HCT116 (cell line): Measurements from ENCODE around the gene CPLANE2. TPM values are rescaled to one million over a fixed set of nuclear protein-coding genes. Genes with fewer than 3 reads are reported as not detected.

ENCODE experiments used
- ATAC-seq: fragments of 200-7000 bp; cut with Tn5 transposase; 2 replicates; pipeline ENCODE4 v1.9.1; 2020; ENCODE audit warnings: mild to moderate bottlenecking, moderate library complexity
- BruUV-seq: library from RNA; stranded (reverse); fragments of 400-500 nt; replicated peaks from 2 replicates; lab custom pipeline; 2021; lab: Mats Ljungman, UMichigan
- CTCF ChIA-PET: fragments of 300-600 bp; sonication (Branson Sonifier 250); formaldehyde crosslinking; loops from one replicate; lab custom pipeline; 2021; ENCODE audit warnings: antibody characterized with exemption; lab: Charles Lee
- POLR2A ChIA-PET: fragments of 300-600, 350-600 bp; sonication (Branson Sonifier 250); formaldehyde crosslinking; loops from one replicate; lab custom pipeline; 2021; ENCODE audit warnings: antibody characterized with exemption; lab: Charles Lee
- RAD21 ChIA-PET, 2 experiments: fragments of 300-600 bp; sonication (Branson Sonifier 250); formaldehyde crosslinking; loops; one replicate each; lab custom pipeline; 2023; ENCODE audit warnings: low total read pairs in 2 of 2; ENCODE audit not compliant: uncharacterized antibody in 2 of 2, unreplicated experiment in 2 of 2, low non-redundant PET in 1 of 2; lab: Charles Lee
- DNase-seq: peaks from one replicate; pipeline ENCODE4 v3.0.0-alpha.2; 2010; ENCODE audit warnings: low read depth, low spot score
- H2AFZ ChIP-seq: fragments of 200-600 bp; shearing (Covaris generic), sonication (generic); 2 replicates; pipeline ENCODE4 v1.6.1; 2017; ENCODE audit warnings: low read depth, mixed run types, mixed read lengths, antibody characterized with exemption, low read length; ENCODE audit not compliant: poor library complexity, severe bottlenecking
- H3K27ac ChIP-seq: 2 replicates; pipeline ENCODE4 v1.5.1; 2012; ENCODE audit warnings: low read depth, low read length
- H3K27me3 ChIP-seq: fragments of 200-600 bp; sonication (generic); 2 replicates; pipeline ENCODE4 v1.6.1; 2016; ENCODE audit warnings: mixed run types, low read length, mixed read lengths; ENCODE audit not compliant: insufficient read depth
- H3K36me3 ChIP-seq, 2 experiments: fragments of 200-500 bp in 1 of 2; fragments of 200-600 bp in 1 of 2; sonication (Bioruptor generic) in 1 of 2; sonication (generic) in 1 of 2; 2 replicates each; pipeline versions ENCODE4 v1.5.1 to v1.6.1; 2014 to 2016; ENCODE audit warnings: low read length in 2 of 2, inconsistent platforms in 1 of 2, mixed read lengths in 1 of 2, mixed run types in 1 of 2; ENCODE audit not compliant: insufficient read depth in 2 of 2, control insufficient read depth in 1 of 2
- H3K4me1 ChIP-seq, 2 experiments: fragments of 200-600 bp in 1 of 2; sonication (generic) in 1 of 2; 2 replicates each; pipeline versions ENCODE4 v1.5.1 to v1.6.1; 2012 to 2017; ENCODE audit warnings: low read length in 2 of 2, inconsistent platforms in 1 of 2, mild to moderate bottlenecking in 1 of 2, mixed read lengths in 1 of 2, mixed run types in 1 of 2, moderate library complexity in 1 of 2; ENCODE audit not compliant: insufficient read depth in 2 of 2, control insufficient read depth in 1 of 2
- H3K4me2 ChIP-seq: fragments of 200-600 bp; sonication (generic); 2 replicates; pipeline ENCODE4 v1.6.1; 2017; ENCODE audit warnings: mixed run types, low read length, mixed read lengths
- H3K4me3 ChIP-seq, 2 experiments: fragments of 200-600 bp in 1 of 2; sonication (generic) in 1 of 2; replicated peaks in 1 of 2; 2 replicates each; pipeline ENCODE4 v1.5.1; 2011 to 2016; ENCODE audit warnings: low read length in 2 of 2, control low read depth in 1 of 2, low read depth in 1 of 2, mild to moderate bottlenecking in 1 of 2, mixed read lengths in 1 of 2, mixed run types in 1 of 2
- H3K79me2 ChIP-seq: fragments of 200-600 bp; sonication (generic); 2 replicates; pipeline ENCODE4 v1.6.1; 2017; ENCODE audit warnings: mild to moderate bottlenecking, mixed run types, low read length, moderate library complexity, mixed read lengths; ENCODE audit not compliant: insufficient read depth
- H3K9ac ChIP-seq: fragments of 200-600 bp; sonication (generic); 2 replicates; pipeline ENCODE4 v1.6.1; 2016; ENCODE audit warnings: low read length, mixed read lengths
- H3K9me2 ChIP-seq: fragments of 200-600 bp; sonication (generic), shearing (Covaris generic); 2 replicates; pipeline ENCODE4 v1.6.1; 2017; ENCODE audit warnings: mixed run types, mild to moderate bottlenecking, moderate library complexity; ENCODE audit not compliant: insufficient read depth
- H3K9me3 ChIP-seq, 2 experiments: fragments of 200-500 bp in 1 of 2; fragments of 200-600 bp in 1 of 2; sonication (Bioruptor generic) in 1 of 2; sonication (generic) in 1 of 2; 2 replicates each; pipeline ENCODE4 v1.6.1; 2014 to 2017; ENCODE audit warnings: low read length in 2 of 2, mixed read lengths in 2 of 2, inconsistent platforms in 1 of 2, low read depth in 1 of 2, mild to moderate bottlenecking in 1 of 2, mixed run types in 1 of 2, moderate library complexity in 1 of 2; ENCODE audit not compliant: control insufficient read depth in 1 of 2, insufficient read depth in 1 of 2
- H4K20me1 ChIP-seq: fragments of 200-600 bp; sonication (generic), shearing (Covaris generic); 2 replicates; pipeline ENCODE4 v1.6.1; 2017; ENCODE audit warnings: mixed run types, mild to moderate bottlenecking, moderate library complexity; ENCODE audit not compliant: insufficient read depth
- CBX3 ChIP-seq: IDR thresholded peaks from 2 replicates; pipeline ENCODE4 v1.6.1; 2012; ENCODE audit warnings: low read depth
- CEBPB ChIP-seq: IDR thresholded peaks from 2 replicates; pipeline ENCODE4 v1.6.1; 2012; ENCODE audit warnings: low read depth
- EGR1 ChIP-seq: IDR thresholded peaks from 2 replicates; pipeline ENCODE4 v1.6.1; 2012; ENCODE audit warnings: low read depth
- ELF1 ChIP-seq: IDR thresholded peaks from 2 replicates; pipeline ENCODE4 v1.6.1; 2012; ENCODE audit warnings: low read depth, borderline replicate concordance
- EZH2 ChIP-seq: fragments of 200-600 bp; sonication (generic); IDR thresholded peaks from 2 replicates; pipeline ENCODE4 v1.6.1; 2017; ENCODE audit warnings: antibody characterized with exemption, mixed run types
- EZH2phosphoT487 ChIP-seq: fragments of 200-600 bp; IDR thresholded peaks from 2 replicates; pipeline ENCODE4 v1.6.1; 2018; ENCODE audit warnings: antibody characterized with exemption, borderline replicate concordance
- FOSL1 ChIP-seq: IDR thresholded peaks from 2 replicates; pipeline ENCODE4 v1.6.1; 2012; ENCODE audit warnings: low read depth
- JUND ChIP-seq: IDR thresholded peaks from 2 replicates; pipeline ENCODE4 v1.6.1; 2012
- POLR2A ChIP-seq: IDR thresholded peaks from 2 replicates; pipeline ENCODE4 v1.7.0; 2011; ENCODE audit warnings: borderline replicate concordance; ENCODE audit not compliant: insufficient read depth, insufficient read length; ENCODE audit errors: extremely low read depth
- RAD21 ChIP-seq: IDR thresholded peaks from 2 replicates; pipeline ENCODE4 v1.6.1; 2012; ENCODE audit warnings: low read depth, mild to moderate bottlenecking
- SIN3A ChIP-seq: IDR thresholded peaks from 2 replicates; pipeline ENCODE4 v1.6.1; 2012; ENCODE audit warnings: low read depth
- SRF ChIP-seq: IDR thresholded peaks from 2 replicates; pipeline ENCODE4 v1.6.1; 2012; ENCODE audit warnings: low read depth
- TCF7L2 ChIP-seq: IDR thresholded peaks from 2 replicates; pipeline ENCODE4 v1.7.0; 2011; ENCODE audit warnings: borderline replicate concordance, inconsistent platforms; ENCODE audit not compliant: insufficient read depth, insufficient read length; ENCODE audit errors: extremely low read depth
- ZFX ChIP-seq: fragments of 450-650 bp; IDR thresholded peaks from 2 replicates; pipeline ENCODE4 v1.6.1; 2017
- ZNF274 ChIP-seq: fragments of 200-500 bp; sonication (Bioruptor generic); IDR thresholded peaks from 2 replicates; pipeline ENCODE4 v1.6.1; 2014; ENCODE audit warnings: mild to moderate bottlenecking, low read depth, low read length, inconsistent platforms
- intact Hi-C: fragments of 100-400 bp; cut with micrococcal nuclease; formaldehyde crosslinking; loops from 2 replicates; pipeline ENCODE4 v1.10.0; 2022
- total RNA-seq: library from RNA; stranded (reverse); gene quantifications from one replicate; pipeline ENCODE4 v1.2.1, GENCODE V29; 2021; ENCODE audit not compliant: unreplicated experiment
- TF ChIP-seq, protein P1 (sequence below), 3 experiments: fragments of 200-600 bp in 1 of 3; sonication (generic) in 1 of 3; IDR thresholded peaks in 2 of 3; conservative IDR thresholded peaks in 1 of 3; 2 replicates each; pipeline ENCODE4 v1.5.1; 2012 to 2017; ENCODE audit warnings: low read depth in 2 of 3, low read length in 2 of 3, antibody characterized with exemption in 1 of 3, borderline replicate concordance in 1 of 3, control low read depth in 1 of 3, mild to moderate bottlenecking in 1 of 3, mixed read lengths in 1 of 3, mixed run types in 1 of 3, moderate library complexity in 1 of 3; ENCODE audit not compliant: insufficient read depth in 1 of 3
- TF ChIP-seq, protein P2 (sequence below): IDR thresholded peaks from 2 replicates; pipeline ENCODE4 v1.6.1; 2012; ENCODE audit warnings: low read depth
- TF ChIP-seq, protein P3 (sequence below): IDR thresholded peaks from 2 replicates; pipeline ENCODE4 v1.6.1; 2011; ENCODE audit warnings: mild to moderate bottlenecking, low read length, moderate library complexity; ENCODE audit not compliant: insufficient replicate concordance; ENCODE audit errors: extremely low read depth

The CPLANE2 gene
- total RNA-seq, 1 experiment from 2014 or later: 8.1 TPM

GRCh38 chr1:16207318-16208269 lies 29.4 kb downstream of the CPLANE2 start:
- H2AFZ ChIP-seq: peak overlapping the region; percentile 9
- DNase-seq (no peak), ATAC-seq (peak; percentile 53)
- H4K20me1 ChIP-seq: no peaks in the 10 kb centered on the region
- POLR2A ChIA-PET: interaction anchor here (0.6 to 3.4 kb wide), 12 partner anchors 9 to 700 kb away, joined by 3 to 34 read pairs (median 4); partner anchors contain the start of genes EPHA2 and FBXO42
- RAD21 ChIA-PET: interaction anchor here (0.7 to 1.1 kb wide), 4 partner anchors 9 to 125 kb away, joined by 3 to 5 read pairs (median 4); partner anchors contain the start of gene CPLANE2 (in 1 of the 2)
- peaks cover 32 to 62% of the 10 kb centered on the region in 2 experiments for H3K4me1 ChIP-seq
- H3K4me2 ChIP-seq: peak overlapping the region; percentile 95
- peak overlapping the region; percentile 91 for H3K27ac ChIP-seq
- H3K9me2 ChIP-seq: no peaks in the 10 kb centered on the region
- TSS peak; percentile 80 for BruUV-seq
- no peaks in the 10 kb centered on the region for H3K27me3 ChIP-seq
- peaks cover 9% of the 10 kb centered on the region; the same call in 1 of the 2 replicates for H3K79me2 ChIP-seq
- H3K36me3 ChIP-seq: peaks cover 6 to 22% of the 10 kb centered on the region in 2 experiments; a peak in 1 of 4 replicates
- H3K9me3 ChIP-seq: no peaks in the 10 kb centered on the region
- CTCF ChIA-PET: interaction anchor here (0.6 to 1.6 kb wide), 6 partner anchors 10 to 156 kb away, joined by 3 to 6 read pairs (median 4); no protein-coding TSS in a partner anchor
- intact Hi-C loops: loop anchor here (2.0 kb wide), 1 partner anchor 29 kb away; the partner anchor contains the start of gene CPLANE2
- H3K9ac ChIP-seq: peak overlapping the region; percentile 90
- H3K4me3 ChIP-seq: peak overlapping the region; percentile 88 to 93
- no peak for TF ChIP-seq JUND
- TF ChIP-seq FOSL1: no peak
- TF ChIP-seq SRF: no peak
- TF ChIP-seq RAD21: no peak
- no peak for TF ChIP-seq EGR1
- TF ChIP-seq EZH2: no peak
- peak; percentile 67 for TF ChIP-seq ZFX
- TF ChIP-seq, protein P1, sequence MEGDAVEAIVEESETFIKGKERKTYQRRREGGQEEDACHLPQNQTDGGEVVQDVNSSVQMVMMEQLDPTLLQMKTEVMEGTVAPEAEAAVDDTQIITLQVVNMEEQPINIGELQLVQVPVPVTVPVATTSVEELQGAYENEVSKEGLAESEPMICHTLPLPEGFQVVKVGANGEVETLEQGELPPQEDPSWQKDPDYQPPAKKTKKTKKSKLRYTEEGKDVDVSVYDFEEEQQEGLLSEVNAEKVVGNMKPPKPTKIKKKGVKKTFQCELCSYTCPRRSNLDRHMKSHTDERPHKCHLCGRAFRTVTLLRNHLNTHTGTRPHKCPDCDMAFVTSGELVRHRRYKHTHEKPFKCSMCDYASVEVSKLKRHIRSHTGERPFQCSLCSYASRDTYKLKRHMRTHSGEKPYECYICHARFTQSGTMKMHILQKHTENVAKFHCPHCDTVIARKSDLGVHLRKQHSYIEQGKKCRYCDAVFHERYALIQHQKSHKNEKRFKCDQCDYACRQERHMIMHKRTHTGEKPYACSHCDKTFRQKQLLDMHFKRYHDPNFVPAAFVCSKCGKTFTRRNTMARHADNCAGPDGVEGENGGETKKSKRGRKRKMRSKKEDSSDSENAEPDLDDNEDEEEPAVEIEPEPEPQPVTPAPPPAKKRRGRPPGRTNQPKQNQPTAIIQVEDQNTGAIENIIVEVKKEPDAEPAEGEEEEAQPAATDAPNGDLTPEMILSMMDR (IDR thresholded peaks at IDR 0.05 in 2 of 3, conservative IDR thresholded peaks at IDR 0.05 in 1 of 3; ENCODE audit: borderline replicate concordance in 1 of 3, insufficient read depth in 1 of 3, low read depth in 2 of 3, low read length in 2 of 3): no peak
- TF ChIP-seq, protein P2, sequence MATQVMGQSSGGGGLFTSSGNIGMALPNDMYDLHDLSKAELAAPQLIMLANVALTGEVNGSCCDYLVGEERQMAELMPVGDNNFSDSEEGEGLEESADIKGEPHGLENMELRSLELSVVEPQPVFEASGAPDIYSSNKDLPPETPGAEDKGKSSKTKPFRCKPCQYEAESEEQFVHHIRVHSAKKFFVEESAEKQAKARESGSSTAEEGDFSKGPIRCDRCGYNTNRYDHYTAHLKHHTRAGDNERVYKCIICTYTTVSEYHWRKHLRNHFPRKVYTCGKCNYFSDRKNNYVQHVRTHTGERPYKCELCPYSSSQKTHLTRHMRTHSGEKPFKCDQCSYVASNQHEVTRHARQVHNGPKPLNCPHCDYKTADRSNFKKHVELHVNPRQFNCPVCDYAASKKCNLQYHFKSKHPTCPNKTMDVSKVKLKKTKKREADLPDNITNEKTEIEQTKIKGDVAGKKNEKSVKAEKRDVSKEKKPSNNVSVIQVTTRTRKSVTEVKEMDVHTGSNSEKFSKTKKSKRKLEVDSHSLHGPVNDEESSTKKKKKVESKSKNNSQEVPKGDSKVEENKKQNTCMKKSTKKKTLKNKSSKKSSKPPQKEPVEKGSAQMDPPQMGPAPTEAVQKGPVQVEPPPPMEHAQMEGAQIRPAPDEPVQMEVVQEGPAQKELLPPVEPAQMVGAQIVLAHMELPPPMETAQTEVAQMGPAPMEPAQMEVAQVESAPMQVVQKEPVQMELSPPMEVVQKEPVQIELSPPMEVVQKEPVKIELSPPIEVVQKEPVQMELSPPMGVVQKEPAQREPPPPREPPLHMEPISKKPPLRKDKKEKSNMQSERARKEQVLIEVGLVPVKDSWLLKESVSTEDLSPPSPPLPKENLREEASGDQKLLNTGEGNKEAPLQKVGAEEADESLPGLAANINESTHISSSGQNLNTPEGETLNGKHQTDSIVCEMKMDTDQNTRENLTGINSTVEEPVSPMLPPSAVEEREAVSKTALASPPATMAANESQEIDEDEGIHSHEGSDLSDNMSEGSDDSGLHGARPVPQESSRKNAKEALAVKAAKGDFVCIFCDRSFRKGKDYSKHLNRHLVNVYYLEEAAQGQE: no peak
- no peak for TF ChIP-seq EZH2phosphoT487
- TF ChIP-seq ZNF274: no peak
- TF ChIP-seq, protein P3, sequence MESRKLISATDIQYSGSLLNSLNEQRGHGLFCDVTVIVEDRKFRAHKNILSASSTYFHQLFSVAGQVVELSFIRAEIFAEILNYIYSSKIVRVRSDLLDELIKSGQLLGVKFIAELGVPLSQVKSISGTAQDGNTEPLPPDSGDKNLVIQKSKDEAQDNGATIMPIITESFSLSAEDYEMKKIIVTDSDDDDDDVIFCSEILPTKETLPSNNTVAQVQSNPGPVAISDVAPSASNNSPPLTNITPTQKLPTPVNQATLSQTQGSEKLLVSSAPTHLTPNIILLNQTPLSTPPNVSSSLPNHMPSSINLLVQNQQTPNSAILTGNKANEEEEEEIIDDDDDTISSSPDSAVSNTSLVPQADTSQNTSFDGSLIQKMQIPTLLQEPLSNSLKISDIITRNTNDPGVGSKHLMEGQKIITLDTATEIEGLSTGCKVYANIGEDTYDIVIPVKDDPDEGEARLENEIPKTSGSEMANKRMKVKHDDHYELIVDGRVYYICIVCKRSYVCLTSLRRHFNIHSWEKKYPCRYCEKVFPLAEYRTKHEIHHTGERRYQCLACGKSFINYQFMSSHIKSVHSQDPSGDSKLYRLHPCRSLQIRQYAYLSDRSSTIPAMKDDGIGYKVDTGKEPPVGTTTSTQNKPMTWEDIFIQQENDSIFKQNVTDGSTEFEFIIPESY: no peak
- TF ChIP-seq POLR2A: peak; percentile 24
- no peak for TF ChIP-seq ELF1
- no peak for TF ChIP-seq CEBPB
- TF ChIP-seq SIN3A: no peak
- TF ChIP-seq TCF7L2: no peak
- no peak for TF ChIP-seq CBX3
